ENCODE measurements around the gene CMIP.

Gene CMIP

DNA sequence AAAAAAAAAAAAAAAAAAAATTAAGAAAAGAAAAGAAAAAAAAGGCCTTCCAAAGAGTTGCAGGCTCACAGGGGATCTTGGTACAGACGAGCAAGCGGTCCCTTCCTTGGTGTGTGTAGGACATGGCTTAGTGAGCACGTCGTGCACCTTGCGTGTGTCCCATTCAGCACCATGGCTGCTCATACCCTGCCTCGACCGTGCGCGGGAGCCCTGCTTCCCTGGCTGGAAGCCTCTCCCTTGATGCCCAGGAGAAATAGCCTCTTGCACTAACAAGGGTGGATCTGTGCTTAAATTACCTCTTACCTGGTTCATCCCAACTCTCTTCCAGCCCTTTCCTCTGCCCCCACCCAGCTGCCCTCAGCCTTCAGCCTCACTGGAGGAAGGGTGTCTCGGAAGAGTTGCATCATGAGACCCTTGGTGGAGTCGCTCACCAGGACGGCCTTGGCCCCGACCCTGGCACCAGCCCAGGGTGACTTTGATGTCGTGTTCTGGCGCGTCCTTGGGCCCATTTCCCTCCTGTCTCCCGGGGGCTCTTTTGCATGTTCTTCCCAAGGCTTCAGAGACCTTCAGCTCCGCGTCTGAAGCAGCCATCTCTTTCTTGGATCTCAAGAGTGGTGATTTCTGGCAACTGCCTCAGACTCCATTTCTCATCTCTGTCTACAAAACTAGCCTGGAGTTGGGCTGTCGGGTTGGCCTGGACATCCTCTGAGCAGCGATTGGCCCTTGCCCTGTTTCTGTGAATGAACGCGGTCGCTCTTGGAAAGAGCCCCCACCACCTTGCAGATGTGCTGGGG is 127.2 kb downstream of the CMIP start:
- no peak for TF ChIP-seq ZBTB7A (IDR thresholded peaks at IDR 0.05; ENCODE audit: low read depth)
- TF ChIP-seq NFIC (IDR thresholded peaks at IDR 0.05): no peak
- TF ChIP-seq, protein P1, sequence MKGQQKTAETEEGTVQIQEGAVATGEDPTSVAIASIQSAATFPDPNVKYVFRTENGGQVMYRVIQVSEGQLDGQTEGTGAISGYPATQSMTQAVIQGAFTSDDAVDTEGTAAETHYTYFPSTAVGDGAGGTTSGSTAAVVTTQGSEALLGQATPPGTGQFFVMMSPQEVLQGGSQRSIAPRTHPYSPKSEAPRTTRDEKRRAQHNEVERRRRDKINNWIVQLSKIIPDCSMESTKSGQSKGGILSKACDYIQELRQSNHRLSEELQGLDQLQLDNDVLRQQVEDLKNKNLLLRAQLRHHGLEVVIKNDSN (IDR thresholded peaks at IDR 0.05): no peak
- no peak for TF ChIP-seq CREB1 (IDR thresholded peaks at IDR 0.05; ENCODE audit: low read depth)
- TF ChIP-seq CEBPB (IDR thresholded peaks at IDR 0.05): no peak
- TF ChIP-seq MAX (IDR thresholded peaks at IDR 0.05): no peak
- no peak for TF ChIP-seq FOXM1 (IDR thresholded peaks at IDR 0.05; ENCODE audit: borderline replicate concordance, low read depth)
- no peak for TF ChIP-seq RAD21 (IDR thresholded peaks at IDR 0.05; ENCODE audit: low read depth)
- no peak for TF ChIP-seq TAF1 (IDR thresholded peaks at IDR 0.05; ENCODE audit: low read depth)
- TF ChIP-seq TCF12 (IDR thresholded peaks at IDR 0.05; ENCODE audit: low read depth): no peak

DNA sequence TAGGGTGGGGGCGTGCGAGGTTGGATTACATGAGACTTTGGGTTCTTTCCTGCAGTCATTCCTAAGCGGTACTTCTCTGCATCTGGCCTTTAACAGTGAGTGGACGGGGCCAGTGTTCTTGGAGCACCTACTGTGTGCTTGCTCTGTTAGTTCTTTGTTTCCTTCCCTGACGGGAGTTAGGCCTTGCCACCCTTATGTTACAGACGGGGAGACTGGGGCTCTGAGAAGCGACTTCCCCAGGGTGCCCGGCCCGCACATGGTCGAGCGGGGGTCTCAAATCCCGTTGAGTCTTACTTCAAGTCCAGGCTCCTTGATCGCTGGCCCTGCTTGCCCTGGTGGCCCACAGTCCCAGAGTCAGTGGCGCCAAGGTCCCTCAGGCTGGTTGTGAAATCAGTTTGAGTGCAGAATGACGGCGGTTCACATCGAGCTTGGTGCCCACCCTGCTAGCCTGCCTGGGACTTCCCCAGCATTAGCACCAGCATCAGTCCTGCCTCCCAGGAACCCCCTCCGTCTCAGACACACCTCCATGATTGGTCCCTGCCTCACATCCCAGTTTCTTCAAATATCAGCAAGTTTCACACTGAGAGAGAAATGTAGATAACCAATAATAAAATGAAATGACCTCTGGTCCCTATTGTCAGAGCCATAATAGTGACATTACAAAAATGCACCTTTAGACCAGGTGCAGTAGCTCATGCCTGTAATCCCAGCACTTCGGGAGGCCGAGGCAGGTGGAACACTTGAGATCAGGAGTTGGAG is 128.0 kb downstream of the CMIP start:
- TF ChIP-seq TCF12 (IDR thresholded peaks at IDR 0.05; ENCODE audit: low read depth) (no peak), ZBTB7A (IDR thresholded peaks at IDR 0.05; ENCODE audit: low read depth) (no peak), RAD21 (IDR thresholded peaks at IDR 0.05; ENCODE audit: low read depth) (no peak), FOXM1 (IDR thresholded peaks at IDR 0.05; ENCODE audit: borderline replicate concordance, low read depth) (no peak), YY1 (IDR thresholded peaks at IDR 0.05; ENCODE audit: low read depth) (no peak), TAF1 (IDR thresholded peaks at IDR 0.05; ENCODE audit: low read depth) (no peak), EP300 (IDR thresholded peaks at IDR 0.05; ENCODE audit: borderline replicate concordance) (no peak)

DNA sequence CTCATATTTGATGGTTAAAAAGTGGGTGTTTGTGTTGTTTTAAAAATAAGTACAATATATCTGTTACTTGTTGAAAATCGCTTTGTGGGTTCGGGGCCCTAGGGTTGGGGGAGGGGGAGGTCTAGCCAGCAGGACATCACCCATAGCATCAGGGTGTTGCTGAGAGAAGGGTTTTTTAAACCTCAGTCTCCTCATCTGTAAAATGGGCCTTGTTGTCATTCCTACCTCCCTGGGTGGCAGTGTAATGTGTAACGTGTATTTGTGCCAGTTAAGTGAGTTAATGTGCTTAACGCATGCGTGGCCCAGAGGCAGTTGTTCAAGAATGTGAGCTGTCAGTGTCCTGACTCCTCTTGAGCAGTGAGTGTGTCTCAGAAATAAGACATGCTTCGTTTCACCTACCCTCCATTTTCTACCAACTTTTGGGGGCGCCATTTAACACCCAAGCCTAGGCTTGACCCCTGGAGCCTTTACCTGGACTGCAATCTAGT is 129.0 kb downstream of the CMIP start:
- TF ChIP-seq, protein P2, sequence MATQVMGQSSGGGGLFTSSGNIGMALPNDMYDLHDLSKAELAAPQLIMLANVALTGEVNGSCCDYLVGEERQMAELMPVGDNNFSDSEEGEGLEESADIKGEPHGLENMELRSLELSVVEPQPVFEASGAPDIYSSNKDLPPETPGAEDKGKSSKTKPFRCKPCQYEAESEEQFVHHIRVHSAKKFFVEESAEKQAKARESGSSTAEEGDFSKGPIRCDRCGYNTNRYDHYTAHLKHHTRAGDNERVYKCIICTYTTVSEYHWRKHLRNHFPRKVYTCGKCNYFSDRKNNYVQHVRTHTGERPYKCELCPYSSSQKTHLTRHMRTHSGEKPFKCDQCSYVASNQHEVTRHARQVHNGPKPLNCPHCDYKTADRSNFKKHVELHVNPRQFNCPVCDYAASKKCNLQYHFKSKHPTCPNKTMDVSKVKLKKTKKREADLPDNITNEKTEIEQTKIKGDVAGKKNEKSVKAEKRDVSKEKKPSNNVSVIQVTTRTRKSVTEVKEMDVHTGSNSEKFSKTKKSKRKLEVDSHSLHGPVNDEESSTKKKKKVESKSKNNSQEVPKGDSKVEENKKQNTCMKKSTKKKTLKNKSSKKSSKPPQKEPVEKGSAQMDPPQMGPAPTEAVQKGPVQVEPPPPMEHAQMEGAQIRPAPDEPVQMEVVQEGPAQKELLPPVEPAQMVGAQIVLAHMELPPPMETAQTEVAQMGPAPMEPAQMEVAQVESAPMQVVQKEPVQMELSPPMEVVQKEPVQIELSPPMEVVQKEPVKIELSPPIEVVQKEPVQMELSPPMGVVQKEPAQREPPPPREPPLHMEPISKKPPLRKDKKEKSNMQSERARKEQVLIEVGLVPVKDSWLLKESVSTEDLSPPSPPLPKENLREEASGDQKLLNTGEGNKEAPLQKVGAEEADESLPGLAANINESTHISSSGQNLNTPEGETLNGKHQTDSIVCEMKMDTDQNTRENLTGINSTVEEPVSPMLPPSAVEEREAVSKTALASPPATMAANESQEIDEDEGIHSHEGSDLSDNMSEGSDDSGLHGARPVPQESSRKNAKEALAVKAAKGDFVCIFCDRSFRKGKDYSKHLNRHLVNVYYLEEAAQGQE (IDR thresholded peaks at IDR 0.05; ENCODE audit: low read depth): no peak
- TF ChIP-seq, protein P1 (IDR thresholded peaks at IDR 0.05): no peak
- TF ChIP-seq CEBPB (IDR thresholded peaks at IDR 0.05): no peak
- TF ChIP-seq TEAD4 (IDR thresholded peaks at IDR 0.05): no peak
- TF ChIP-seq MAX (IDR thresholded peaks at IDR 0.05): no peak
- no peak for TF ChIP-seq YY1 (IDR thresholded peaks at IDR 0.05; ENCODE audit: low read depth)
- TF ChIP-seq NFIC (IDR thresholded peaks at IDR 0.05): no peak

DNA sequence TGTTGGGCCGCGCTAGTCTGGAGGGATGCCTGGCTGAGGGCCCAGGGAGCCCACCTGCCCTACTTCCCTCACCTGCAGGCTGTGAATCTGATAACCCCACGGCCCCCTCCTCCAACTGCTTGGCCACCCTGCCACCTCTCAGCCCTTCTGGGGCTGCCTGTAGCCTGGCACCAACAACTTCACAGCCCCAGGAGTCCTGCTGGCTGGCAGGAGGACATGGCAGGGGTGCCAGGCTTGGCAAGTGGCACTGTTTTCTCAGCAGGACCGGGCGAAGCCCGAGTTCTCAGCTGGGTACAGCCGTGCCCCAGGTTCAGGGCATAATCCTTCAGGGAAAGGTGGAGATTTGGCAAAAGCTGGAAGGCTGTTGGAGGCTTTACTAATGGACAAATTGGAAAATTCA is 129.6 kb downstream of the CMIP start:
- no peak for TF ChIP-seq TEAD4 (IDR thresholded peaks at IDR 0.05)
- no peak for TF ChIP-seq CEBPB (IDR thresholded peaks at IDR 0.05)
- no peak for TF ChIP-seq RAD21 (IDR thresholded peaks at IDR 0.05; ENCODE audit: low read depth)
- TF ChIP-seq, protein P2 (IDR thresholded peaks at IDR 0.05; ENCODE audit: low read depth): no peak
- no peak for TF ChIP-seq TAF1 (IDR thresholded peaks at IDR 0.05; ENCODE audit: low read depth)

GRCh38 chr16:81575307-81575706 is 130.7 kb downstream of the CMIP start:
- no peak for TF ChIP-seq RAD21 (IDR thresholded peaks at IDR 0.05; ENCODE audit: low read depth)
- TF ChIP-seq TCF12 (IDR thresholded peaks at IDR 0.05; ENCODE audit: low read depth): no peak
- TF ChIP-seq CEBPB (IDR thresholded peaks at IDR 0.05): no peak
- TF ChIP-seq EGR1 (IDR thresholded peaks at IDR 0.05): no peak
- no peak for TF ChIP-seq FOXM1 (IDR thresholded peaks at IDR 0.05; ENCODE audit: borderline replicate concordance, low read depth)
- TF ChIP-seq NFIC (IDR thresholded peaks at IDR 0.05): no peak
- TF ChIP-seq, protein P2 (IDR thresholded peaks at IDR 0.05; ENCODE audit: low read depth): no peak
- no peak for TF ChIP-seq YY1 (IDR thresholded peaks at IDR 0.05; ENCODE audit: low read depth)
